ENCODE measurements around the gene UBL4B.

Gene UBL4B

GRCh38 chr1:110084227-110085078 is 27.8 kb upstream of the UBL4B start:
- no peak for DNase-seq (ENCODE audit: low read depth in 2 of 2)

- no peak for DNase-seq (ENCODE audit: low read depth in 2 of 2)
Observed at GRCh38 chr1:110085671-110086070, 26.6 kb upstream of the UBL4B start.

GRCh38 chr1:110086961-110087360 is 25.3 kb upstream of the UBL4B start:
- DNase-seq (ENCODE audit: low read depth in 2 of 2) = no peak

GRCh38 chr1:110087812-110088738 is 24.2 kb upstream of the UBL4B start:
- DNase-seq (ENCODE audit: low read depth in 2 of 2) = peak in 1 of 2 donors; percentile 16

GRCh38 chr1:110088739-110089316 is 23.4 kb upstream of the UBL4B start:
- DNase-seq (ENCODE audit: low read depth in 2 of 2) = no peak

GRCh38 chr1:110089561-110090275 is 22.5 kb upstream of the UBL4B start:
- DNase-seq (ENCODE audit: low read depth in 2 of 2) = no peak

GRCh38 chr1:110091381-110091780 is 20.9 kb upstream of the UBL4B start:
- no peak for DNase-seq (ENCODE audit: low read depth in 2 of 2)

- no peak for DNase-seq (ENCODE audit: low read depth in 2 of 2)
Observed at GRCh38 chr1:110091791-110092190, 20.5 kb upstream of the UBL4B start.

GRCh38 chr1:110092991-110093390 is 19.3 kb upstream of the UBL4B start:
- no peak for DNase-seq (ENCODE audit: low read depth in 2 of 2)

- DNase-seq (ENCODE audit: low read depth in 2 of 2) = no peak
Observed at GRCh38 chr1:110094931-110095654, 17.1 kb upstream of the UBL4B start.

GRCh38 chr1:110097507-110098221 is 14.6 kb upstream of the UBL4B start:
- no peak for DNase-seq (ENCODE audit: low read depth in 2 of 2)

- DNase-seq (ENCODE audit: low read depth in 2 of 2) = no peak
Observed at GRCh38 chr1:110098222-110099026, 13.8 kb upstream of the UBL4B start.

GRCh38 chr1:110100335-110100734 is 11.9 kb upstream of the UBL4B start:
- no peak for DNase-seq (ENCODE audit: low read depth in 2 of 2)

GRCh38 chr1:110102081-110102480 is 10.2 kb upstream of the UBL4B start:
- DNase-seq (ENCODE audit: low read depth in 2 of 2) = no peak

- DNase-seq (ENCODE audit: low read depth in 2 of 2) = peak in 1 of 2 donors; percentile 7
Observed at GRCh38 chr1:110106013-110106941, 6.0 kb upstream of the UBL4B start.

GRCh38 chr1:110107867-110108469 is 4.3 kb upstream of the UBL4B start:
- DNase-seq (ENCODE audit: low read depth in 2 of 2) = no peak

GRCh38 chr1:110111081-110111480 is 1.2 kb upstream of the UBL4B start:
- no peak for DNase-seq (ENCODE audit: low read depth in 2 of 2)

GRCh38 chr1:110112656-110113055 is 413 bp downstream of the UBL4B start:
- no peak for DNase-seq (ENCODE audit: low read depth in 2 of 2)
